ENCODE data around the gene MILR1. TPM values are rescaled to one million over a fixed set of nuclear protein-coding genes. Genes with fewer than 3 reads are reported as not detected.

Gene MILR1
- total RNA-seq, 2 donors from 2014 or later, result 0.80 TPM; not detected in 1

- Histone ChIP-seq H3K27me3 (ENCODE audit: control insufficient read depth, insufficient read depth, low read length, poor library complexity, severe bottlenecking) (no peaks in the 10 kb centered on the region), H3K9me3 (ENCODE audit: control insufficient read depth, low read length) (no peaks in the 10 kb centered on the region), H3K4me1 (ENCODE audit: control insufficient read depth, insufficient read depth, low read length) (no peaks in the 10 kb centered on the region), H3K36me3 (ENCODE audit: control insufficient read depth, insufficient read depth, low read length) (no peaks in the 10 kb centered on the region), H3K4me3 (ENCODE audit: low read length) (no peak overlapping the region), H3K9ac (ENCODE audit: extremely low read depth, low read length, poor library complexity, severe bottlenecking) (no peak overlapping the region), H3K27ac (ENCODE audit: low read depth, low read length) (no peak overlapping the region)
- H3K36me3 Mint-ChIP-seq (ENCODE audit: low read depth), result no peaks in the 10 kb centered on the region
- 94 to 100% methylated on average over 4 to 6 of the region's 6 CpGs for WGBS, 2 experiments (ENCODE audit: insufficient coverage in 1 of 2, insufficient read length in 1 of 2)
- no peaks in the 10 kb centered on the region for H3K27me3 Mint-ChIP-seq (ENCODE audit: insufficient read depth)
- peaks cover 9% of the 10 kb centered on the region for H3K9me3 Mint-ChIP-seq
- H3K4me3 Mint-ChIP-seq, result no peak overlapping the region
- H3K27ac Mint-ChIP-seq, result no peak overlapping the region
- TF ChIP-seq CTCF (conservative IDR thresholded peaks at IDR 0.05), result no peak
- DNase-seq, result no peak
- H3K4me1 Mint-ChIP-seq, result no peaks in the 10 kb centered on the region
Measured at GRCh38 chr17:64403881-64404460, 44.9 kb upstream of the MILR1 start.

DNA sequence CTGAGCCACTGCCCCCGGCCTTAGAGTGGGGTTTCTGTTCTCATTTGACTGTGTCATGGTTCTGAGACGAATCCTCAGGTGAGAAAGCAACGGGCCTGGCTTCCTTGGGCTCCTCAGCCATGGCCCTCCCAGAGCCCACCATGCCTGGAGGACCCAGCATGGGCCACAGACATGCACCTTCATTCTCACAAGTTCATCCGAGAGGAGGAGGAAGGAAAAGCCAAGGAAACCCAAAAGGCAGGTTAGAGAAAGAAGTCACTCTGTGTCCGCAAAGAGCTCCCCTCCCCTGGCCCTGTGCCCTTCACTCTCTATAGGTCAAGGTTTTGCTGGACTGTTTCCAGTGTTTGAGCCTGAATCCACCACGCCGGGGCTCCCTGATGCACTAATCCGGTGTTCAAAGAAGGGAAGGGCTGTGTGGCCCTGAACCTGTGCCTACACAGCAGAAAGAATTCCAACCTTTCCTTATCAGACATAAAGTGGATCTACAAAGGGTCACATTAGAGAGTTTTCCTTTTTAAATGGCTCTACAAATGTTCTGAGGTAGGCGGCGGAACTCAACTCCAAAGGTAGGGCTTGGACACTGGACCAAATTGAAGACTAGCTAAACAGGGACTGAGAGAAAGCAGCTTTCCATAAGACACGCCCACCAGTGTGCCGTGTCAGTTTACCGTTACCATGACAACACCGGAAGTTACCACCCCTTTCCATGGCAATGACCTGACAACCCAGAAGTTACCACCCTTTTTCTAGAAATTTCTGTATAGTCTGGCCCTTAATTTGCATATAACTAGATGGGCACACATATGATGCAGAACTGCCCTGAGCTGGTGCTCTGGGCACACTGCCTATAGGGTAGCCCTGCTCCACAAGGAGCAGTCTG lies 42.4 kb upstream of the MILR1 start:
- H3K27me3 Mint-ChIP-seq (ENCODE audit: insufficient read depth), result no peaks in the 10 kb centered on the region
- peak; percentile 69 for DNase-seq
- H3K27me3 ChIP-seq (ENCODE audit: control insufficient read depth, insufficient read depth, low read length, poor library complexity, severe bottlenecking), result no peaks in the 10 kb centered on the region
- H3K9ac ChIP-seq (ENCODE audit: extremely low read depth, low read length, poor library complexity, severe bottlenecking), result no peak overlapping the region
- H3K27ac ChIP-seq (ENCODE audit: low read depth, low read length), result no peak overlapping the region
- peaks cover 8% of the 10 kb centered on the region for H3K4me1 ChIP-seq (ENCODE audit: control insufficient read depth, insufficient read depth, low read length)
- no peaks in the 10 kb centered on the region for H3K9me3 ChIP-seq (ENCODE audit: control insufficient read depth, low read length)
- no peak overlapping the region for H3K4me3 Mint-ChIP-seq
- no peak overlapping the region for H3K4me3 ChIP-seq (ENCODE audit: low read length)
- peaks cover 10% of the 10 kb centered on the region for H3K4me1 Mint-ChIP-seq
- peaks cover 5% of the 10 kb centered on the region for H3K9me3 Mint-ChIP-seq
- WGBS, 2 experiments (ENCODE audit: insufficient coverage in 1 of 2, insufficient read length in 1 of 2), result 89 to 95% methylated on average over 13 to 14 of the region's 14 CpGs
- TF ChIP-seq CTCF (conservative IDR thresholded peaks at IDR 0.05), result no peak
- no peaks in the 10 kb centered on the region for H3K36me3 ChIP-seq (ENCODE audit: control insufficient read depth, insufficient read depth, low read length)
- peak overlapping the region; percentile 35 for H3K27ac Mint-ChIP-seq
- H3K36me3 Mint-ChIP-seq (ENCODE audit: low read depth), result no peaks in the 10 kb centered on the region

DNA sequence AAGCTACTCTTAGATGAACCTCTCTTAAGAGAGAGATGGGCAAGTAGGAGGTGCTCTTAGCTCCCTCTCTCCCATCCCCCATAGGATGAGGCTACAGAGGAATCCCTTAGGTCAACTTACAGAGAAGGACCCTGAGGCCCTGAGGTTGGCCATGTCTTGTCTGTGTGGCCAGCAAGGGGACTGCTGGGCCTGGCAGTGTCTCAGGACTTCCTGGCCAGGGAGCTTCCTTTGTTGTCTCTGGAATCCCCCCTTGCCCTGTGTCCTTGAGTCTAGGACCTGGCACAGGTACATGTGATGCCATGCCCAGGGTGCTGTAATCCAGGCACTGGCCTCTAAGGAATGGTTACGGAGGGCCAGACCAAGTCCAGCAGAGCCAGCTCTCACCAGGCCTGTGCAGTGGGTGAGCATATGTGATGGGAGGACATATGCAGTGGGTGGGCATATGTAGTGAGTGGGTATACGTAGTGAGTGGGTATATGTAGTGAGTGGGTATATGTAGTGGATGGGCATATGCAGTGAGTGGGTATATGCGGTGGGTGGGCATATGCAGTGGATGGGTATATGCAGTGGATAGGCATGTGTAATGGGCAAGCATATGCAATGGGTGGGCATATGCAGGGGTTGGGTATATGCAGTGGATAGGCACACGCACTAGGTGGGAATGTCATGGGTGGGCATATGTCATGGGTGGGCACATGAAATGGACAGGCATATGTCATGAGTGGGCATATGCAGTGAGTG lies 38.0 kb upstream of the MILR1 start:
- peak; percentile 74 for DNase-seq
- 96 to 100% methylated on average over 3 to 4 of the region's 4 CpGs for WGBS, 2 experiments (ENCODE audit: insufficient coverage in 1 of 2, insufficient read length in 1 of 2)
- Mint-ChIP-seq H3K27me3 (ENCODE audit: insufficient read depth) (no peaks in the 10 kb centered on the region), H3K36me3 (ENCODE audit: low read depth) (no peaks in the 10 kb centered on the region), H3K4me3 (peak overlapping the region; percentile 15), H3K4me1 (peaks cover 25% of the 10 kb centered on the region), H3K27ac (peak overlapping the region; percentile 68), H3K9me3 (peaks cover 3% of the 10 kb centered on the region)
- Histone ChIP-seq H3K4me3 (ENCODE audit: low read length) (no peak overlapping the region), H3K27ac (ENCODE audit: low read depth, low read length) (no peak overlapping the region), H3K9me3 (ENCODE audit: control insufficient read depth, low read length) (no peaks in the 10 kb centered on the region), H3K4me1 (ENCODE audit: control insufficient read depth, insufficient read depth, low read length) (peaks cover 8% of the 10 kb centered on the region), H3K9ac (ENCODE audit: extremely low read depth, low read length, poor library complexity, severe bottlenecking) (no peak overlapping the region), H3K27me3 (ENCODE audit: control insufficient read depth, insufficient read depth, low read length, poor library complexity, severe bottlenecking) (no peaks in the 10 kb centered on the region), H3K36me3 (ENCODE audit: control insufficient read depth, insufficient read depth, low read length) (no peaks in the 10 kb centered on the region)
- TF ChIP-seq CTCF (conservative IDR thresholded peaks at IDR 0.05), result no peak
